Ascending aorta (tissue), 2 donors: ENCODE measurements around the gene PAGE1. TPM values are rescaled to one million over a fixed set of nuclear protein-coding genes. Genes with fewer than 3 reads are reported as not detected.

Experiments
- DNase-seq, 2 donors: peaks; one replicate each; pipeline ENCODE4 v3.0.0-alpha.2; 2019; ENCODE audit warnings: low spot score in 2 of 2
- H3K27ac ChIP-seq, 2 donors: fragments of 200-600 bp; sonication (generic); one replicate each; pipeline ENCODE4 v1.5.1; 2016 to 2017; ENCODE audit warnings: mild to moderate bottlenecking in 1 of 2
- H3K27me3 ChIP-seq: fragments of 200-600 bp; sonication (generic); one replicate; pipeline ENCODE4 v1.5.1; 2017
- H3K36me3 ChIP-seq, 2 donors: fragments of 200-600 bp; sonication (generic); one replicate each; pipeline ENCODE4 v1.5.1; 2016
- H3K4me1 ChIP-seq, 2 donors: fragments of 200-600 bp; sonication (generic); one replicate each; pipeline ENCODE4 v1.5.1; 2016 to 2017; ENCODE audit warnings: mild to moderate bottlenecking in 1 of 2
- H3K4me3 ChIP-seq, 2 donors: fragments of 200-600 bp; sonication (generic); one replicate each; pipeline ENCODE4 v1.5.1; 2016 to 2017; ENCODE audit warnings: mild to moderate bottlenecking in 1 of 2
- H3K9me3 ChIP-seq, 2 donors: fragments of 200-600 bp; sonication (generic); one replicate each; pipeline ENCODE4 v1.5.1; 2016
- intact Hi-C: fragments of 100-400 bp; cut with DNase I; formaldehyde crosslinking; loops from one replicate; pipeline ENCODE4 v1.15.1; 2023
- total RNA-seq: library from RNA; depleted of rRNA; stranded (reverse); fragments of >200 nt; gene quantifications from one replicate; pipeline ENCODE4 v1.1.0, GENCODE V29; 2016
- TF ChIP-seq, protein P1 (sequence below), 3 experiments: fragments of 200-600 bp in 2 of 3; fragments of 450-650 bp in 1 of 3; sonication (generic) in 2 of 3; IDR thresholded peaks; one replicate each; pipeline ENCODE4 v1.5.1; 2016 to 2019; ENCODE audit warnings: antibody characterized with exemption in 3 of 3, mild to moderate bottlenecking in 1 of 3, moderate library complexity in 1 of 3

PAGE1 gene
- total RNA-seq, 1 donor from 2014 or later = not detected

DNA sequence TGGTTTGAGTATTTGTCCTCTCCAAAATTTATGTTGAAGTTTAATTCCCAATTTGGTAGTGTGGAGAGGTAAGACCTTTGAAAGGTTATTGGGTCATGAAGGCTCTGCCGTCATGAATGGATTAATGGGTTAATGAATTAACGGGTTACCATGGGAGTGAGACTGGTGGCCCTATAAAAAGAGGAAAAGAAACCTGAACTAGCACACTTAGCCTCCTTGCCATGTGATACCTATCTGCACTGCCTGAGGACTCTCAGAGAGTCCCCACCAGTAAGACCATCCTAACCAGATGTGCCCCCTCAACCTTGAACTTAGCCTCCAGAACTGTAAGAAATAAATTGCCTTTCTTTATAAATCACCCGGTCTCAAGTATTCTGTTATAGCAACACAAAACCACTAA is 39.3 kb downstream of the PAGE1 start:
- Histone ChIP-seq H3K27ac (no peak overlapping the region), H3K4me3 (no peak overlapping the region), H3K9me3 (no peaks in the 10 kb centered on the region), H3K27me3 (no peaks in the 10 kb centered on the region), H3K4me1 (no peaks in the 10 kb centered on the region), H3K36me3 (no peaks in the 10 kb centered on the region)
- intact Hi-C loops = no loop called here
- DNase-seq = no peak
- TF ChIP-seq, protein P1, sequence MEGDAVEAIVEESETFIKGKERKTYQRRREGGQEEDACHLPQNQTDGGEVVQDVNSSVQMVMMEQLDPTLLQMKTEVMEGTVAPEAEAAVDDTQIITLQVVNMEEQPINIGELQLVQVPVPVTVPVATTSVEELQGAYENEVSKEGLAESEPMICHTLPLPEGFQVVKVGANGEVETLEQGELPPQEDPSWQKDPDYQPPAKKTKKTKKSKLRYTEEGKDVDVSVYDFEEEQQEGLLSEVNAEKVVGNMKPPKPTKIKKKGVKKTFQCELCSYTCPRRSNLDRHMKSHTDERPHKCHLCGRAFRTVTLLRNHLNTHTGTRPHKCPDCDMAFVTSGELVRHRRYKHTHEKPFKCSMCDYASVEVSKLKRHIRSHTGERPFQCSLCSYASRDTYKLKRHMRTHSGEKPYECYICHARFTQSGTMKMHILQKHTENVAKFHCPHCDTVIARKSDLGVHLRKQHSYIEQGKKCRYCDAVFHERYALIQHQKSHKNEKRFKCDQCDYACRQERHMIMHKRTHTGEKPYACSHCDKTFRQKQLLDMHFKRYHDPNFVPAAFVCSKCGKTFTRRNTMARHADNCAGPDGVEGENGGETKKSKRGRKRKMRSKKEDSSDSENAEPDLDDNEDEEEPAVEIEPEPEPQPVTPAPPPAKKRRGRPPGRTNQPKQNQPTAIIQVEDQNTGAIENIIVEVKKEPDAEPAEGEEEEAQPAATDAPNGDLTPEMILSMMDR (IDR thresholded peaks at IDR 0.05) = no peak

DNA sequence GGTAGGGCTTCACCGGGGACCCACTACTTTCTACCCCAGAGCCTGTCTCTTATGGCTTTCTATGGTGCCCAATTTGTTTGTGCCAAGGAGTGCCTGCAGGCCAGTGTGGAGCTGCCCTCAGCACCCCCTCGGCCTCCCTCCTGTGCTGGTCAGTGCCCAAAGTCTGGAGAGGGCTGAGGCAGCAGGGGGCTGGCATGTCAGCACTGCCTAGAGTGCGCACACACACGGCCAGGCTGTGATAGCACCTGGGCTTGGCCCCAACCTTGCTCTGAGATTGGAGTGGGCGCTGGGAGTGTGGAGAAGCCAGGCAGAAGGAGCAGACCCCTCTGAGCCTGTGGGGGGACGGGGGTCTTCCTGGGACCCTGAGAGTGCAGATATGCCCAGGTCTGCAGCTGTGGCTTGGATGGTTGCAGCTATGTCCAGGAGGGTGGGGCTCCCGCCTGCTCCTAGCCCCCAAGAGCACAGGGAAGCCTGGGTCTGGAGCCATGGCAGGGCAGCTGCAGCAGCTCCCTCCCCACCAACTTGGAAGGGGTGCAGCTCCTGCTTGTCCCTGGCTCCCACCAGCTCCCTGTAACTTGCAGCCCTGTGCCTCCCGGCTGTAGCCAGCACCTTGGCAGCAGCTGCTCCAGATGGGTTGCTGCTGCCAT is 50.7 kb downstream of the PAGE1 start:
- Histone ChIP-seq H3K27ac (no peak overlapping the region), H3K36me3 (no peaks in the 10 kb centered on the region), H3K4me1 (no peaks in the 10 kb centered on the region), H3K4me3 (no peak overlapping the region), H3K9me3 (no peaks in the 10 kb centered on the region), H3K27me3 (no peaks in the 10 kb centered on the region)
- intact Hi-C loops = no loop called here
- no peak for DNase-seq
- TF ChIP-seq, protein P1 (IDR thresholded peaks at IDR 0.05) = no peak

Other genes starting within 250 kb of the PAGE1 start
- not detected for gene GAGE12C, start 163.8 kb downstream of the PAGE1 start, total RNA-seq
- not detected for gene GAGE12D, start 154.3 kb downstream of the PAGE1 start, total RNA-seq
- gene GAGE12E, start 144.7 kb downstream of the PAGE1 start, total RNA-seq = not detected
- not detected for gene GAGE12F, start 135.1 kb downstream of the PAGE1 start, total RNA-seq
- gene GAGE12G, start 125.6 kb downstream of the PAGE1 start, total RNA-seq = not detected
- gene GAGE12H, start 116.0 kb downstream of the PAGE1 start, total RNA-seq = not detected
- gene GAGE2A, start 106.5 kb downstream of the PAGE1 start, total RNA-seq = not detected
- gene GAGE1, start 97.0 kb downstream of the PAGE1 start, total RNA-seq = not detected
- gene PAGE4, start 133.3 kb upstream of the PAGE1 start, total RNA-seq = not detected
- gene USP27X, start 183.5 kb upstream of the PAGE1 start, total RNA-seq = not detected
- gene CLCN5, start 226.6 kb upstream of the PAGE1 start, total RNA-seq = 2.0 TPM